Measurements from ENCODE around the gene KRT33A. TPM values are rescaled to one million over a fixed set of nuclear protein-coding genes. Genes with fewer than 3 reads are reported as not detected.

KRT33A gene
- total RNA-seq, 1 donor from 2014 or later = not detected

GRCh38 chr17:41394254-41394996 is 43.8 kb upstream of the KRT33A start:
- no peak overlapping the region for H3K27ac Mint-ChIP-seq (ENCODE audit: unreplicated experiment)
- no peaks in the 10 kb centered on the region for H3K4me1 Mint-ChIP-seq (ENCODE audit: unreplicated experiment)
- peaks cover 2% of the 10 kb centered on the region for H3K27me3 Mint-ChIP-seq (ENCODE audit: unreplicated experiment)
- H3K9me3 Mint-ChIP-seq (ENCODE audit: unreplicated experiment) = no peaks in the 10 kb centered on the region
- TF ChIP-seq CTCF (IDR thresholded peaks at IDR 0.05; ENCODE audit: unreplicated experiment) = no peak
- H3K36me3 Mint-ChIP-seq (ENCODE audit: low read depth, unreplicated experiment) = no peaks in the 10 kb centered on the region
- no peak for DNase-seq (ENCODE audit: low spot score)
- H3K4me3 Mint-ChIP-seq (ENCODE audit: unreplicated experiment) = no peak overlapping the region

- H3K27ac Mint-ChIP-seq (ENCODE audit: unreplicated experiment) = no peak overlapping the region
- no peak for TF ChIP-seq CTCF (IDR thresholded peaks at IDR 0.05; ENCODE audit: unreplicated experiment)
- no peak for DNase-seq (ENCODE audit: low spot score)
- no peaks in the 10 kb centered on the region for H3K4me1 Mint-ChIP-seq (ENCODE audit: unreplicated experiment)
- no peaks in the 10 kb centered on the region for H3K36me3 Mint-ChIP-seq (ENCODE audit: low read depth, unreplicated experiment)
- peaks cover 2% of the 10 kb centered on the region for H3K27me3 Mint-ChIP-seq (ENCODE audit: unreplicated experiment)
- H3K9me3 Mint-ChIP-seq (ENCODE audit: unreplicated experiment) = no peaks in the 10 kb centered on the region
- no peak overlapping the region for H3K4me3 Mint-ChIP-seq (ENCODE audit: unreplicated experiment)
These were observed 43.2 kb upstream of the KRT33A start for GRCh38 chr17:41393826-41394225.

- Mint-ChIP-seq H3K9me3 (ENCODE audit: unreplicated experiment) (no peaks in the 10 kb centered on the region), H3K4me1 (ENCODE audit: unreplicated experiment) (no peaks in the 10 kb centered on the region), H3K27ac (ENCODE audit: unreplicated experiment) (no peak overlapping the region)
These were observed 42.7 kb upstream of the KRT33A start for GRCh38 chr17:41393294-41393693.

GRCh38 chr17:41392278-41392677 is 41.6 kb upstream of the KRT33A start:
- no peak for DNase-seq (ENCODE audit: low spot score)
- H3K9me3 Mint-ChIP-seq (ENCODE audit: unreplicated experiment) = no peaks in the 10 kb centered on the region
- no peak overlapping the region for H3K4me3 Mint-ChIP-seq (ENCODE audit: unreplicated experiment)
- TF ChIP-seq CTCF (IDR thresholded peaks at IDR 0.05; ENCODE audit: unreplicated experiment) = no peak
- no peaks in the 10 kb centered on the region for H3K4me1 Mint-ChIP-seq (ENCODE audit: unreplicated experiment)
- H3K27ac Mint-ChIP-seq (ENCODE audit: unreplicated experiment) = no peak overlapping the region
- H3K36me3 Mint-ChIP-seq (ENCODE audit: low read depth, unreplicated experiment) = no peaks in the 10 kb centered on the region
- H3K27me3 Mint-ChIP-seq (ENCODE audit: unreplicated experiment) = peaks cover 2% of the 10 kb centered on the region

More at GRCh38 chr17:41393294-41393693, 42.7 kb upstream of the KRT33A start:
- no peak for TF ChIP-seq CTCF (IDR thresholded peaks at IDR 0.05; ENCODE audit: unreplicated experiment)
- no peak overlapping the region for H3K4me3 Mint-ChIP-seq (ENCODE audit: unreplicated experiment)
- DNase-seq (ENCODE audit: low spot score) = no peak
- peaks cover 2% of the 10 kb centered on the region for H3K27me3 Mint-ChIP-seq (ENCODE audit: unreplicated experiment)
- no peaks in the 10 kb centered on the region for H3K36me3 Mint-ChIP-seq (ENCODE audit: low read depth, unreplicated experiment)

GRCh38 chr17:41391535-41391934 is 40.9 kb upstream of the KRT33A start:
- Mint-ChIP-seq H3K4me1 (ENCODE audit: unreplicated experiment) (no peaks in the 10 kb centered on the region), H3K36me3 (ENCODE audit: low read depth, unreplicated experiment) (no peaks in the 10 kb centered on the region), H3K9me3 (ENCODE audit: unreplicated experiment) (no peaks in the 10 kb centered on the region), H3K4me3 (ENCODE audit: unreplicated experiment) (no peak overlapping the region), H3K27ac (ENCODE audit: unreplicated experiment) (no peak overlapping the region), H3K27me3 (ENCODE audit: unreplicated experiment) (peaks cover 2% of the 10 kb centered on the region)
- no peak for DNase-seq (ENCODE audit: low spot score)
- no peak for TF ChIP-seq CTCF (IDR thresholded peaks at IDR 0.05; ENCODE audit: unreplicated experiment)

All from endothelial cell (in vitro differentiated cells).